Karpas-422 (cell line): Measurements from ENCODE around the gene NARF. TPM values are rescaled to one million over a fixed set of nuclear protein-coding genes. Genes with fewer than 3 reads are reported as not detected.
A peak's percentile ranks its signal among the peaks of the same experiment; 100 is the strongest.

ENCODE experiments used
- DNase-seq: peaks from one replicate; pipeline ENCODE4 v3.0.0-alpha.2; 2015
- H2AFZ ChIP-seq: fragments of 200-600 bp; sonication (generic); 2 replicates; pipeline ENCODE4 v1.6.1; 2014; ENCODE audit warnings: antibody characterized with exemption, low read length, mixed read lengths
- H3K27ac ChIP-seq: fragments of 200-600 bp; sonication (generic); 2 replicates; pipeline ENCODE4 v1.5.1; 2014; ENCODE audit warnings: mild to moderate bottlenecking, low read length, moderate library complexity
- H3K27me3 ChIP-seq: fragments of 200-600 bp; sonication (generic); 2 replicates; pipeline ENCODE4 v1.6.1; 2014; ENCODE audit warnings: low read length, mixed read lengths
- H3K36me3 ChIP-seq: fragments of 200-600 bp; sonication (generic); 2 replicates; pipeline ENCODE4 v1.6.1; 2014; ENCODE audit warnings: low read length, mixed read lengths; ENCODE audit not compliant: insufficient read depth
- H3K4me1 ChIP-seq: fragments of 200-600 bp; sonication (generic); 2 replicates; pipeline ENCODE4 v1.6.1; 2014; ENCODE audit warnings: mild to moderate bottlenecking, low read length, mixed read lengths
- H3K4me2 ChIP-seq: fragments of 200-600 bp; sonication (generic); 2 replicates; pipeline ENCODE4 v1.6.1; 2014; ENCODE audit warnings: low read length, low read depth, mild to moderate bottlenecking; ENCODE audit not compliant: poor library complexity, severe bottlenecking
- H3K4me3 ChIP-seq: fragments of 200-600 bp; sonication (generic); 2 replicates; pipeline ENCODE4 v1.5.1; 2014; ENCODE audit warnings: mild to moderate bottlenecking, antibody characterized with exemption, low read length, mixed read lengths
- H3K79me2 ChIP-seq: fragments of 200-600 bp; sonication (generic); 2 replicates; pipeline ENCODE4 v1.6.1; 2014; ENCODE audit warnings: mild to moderate bottlenecking, low read length, mixed read lengths
- H3K9ac ChIP-seq: fragments of 200-600 bp; sonication (generic); 2 replicates; pipeline ENCODE4 v1.6.0; 2014; ENCODE audit warnings: low read length
- H3K9me2 ChIP-seq: fragments of 200-600 bp; sonication (generic), shearing (Covaris generic); replicated peaks from 2 replicates; pipeline ENCODE4 v1.6.0; 2014; ENCODE audit warnings: mild to moderate bottlenecking, low read length, moderate library complexity; ENCODE audit not compliant: insufficient read depth
- H3K9me3 ChIP-seq: fragments of 300-700, 200-600 bp; sonication (generic); 2 replicates; pipeline ENCODE4 v1.6.1; 2014; ENCODE audit warnings: low read length, mixed read lengths
- H4K20me1 ChIP-seq: fragments of 200-600 bp; sonication (generic); 2 replicates; pipeline ENCODE4 v1.6.1; 2014; ENCODE audit warnings: mild to moderate bottlenecking, antibody characterized with exemption, low read length, low read depth; ENCODE audit not compliant: insufficient read depth
- total RNA-seq: library from RNA; depleted of rRNA; stranded (reverse); fragments of >200 nt; shearing (Covaris generic); gene quantifications from 2 replicates; pipeline ENCODE4 v1.2.3, GENCODE V29; 2014; ENCODE audit warnings: low replicate concordance

NARF gene
- total RNA-seq, 1 experiment from 2014 or later: 43.3 TPM

DNA sequence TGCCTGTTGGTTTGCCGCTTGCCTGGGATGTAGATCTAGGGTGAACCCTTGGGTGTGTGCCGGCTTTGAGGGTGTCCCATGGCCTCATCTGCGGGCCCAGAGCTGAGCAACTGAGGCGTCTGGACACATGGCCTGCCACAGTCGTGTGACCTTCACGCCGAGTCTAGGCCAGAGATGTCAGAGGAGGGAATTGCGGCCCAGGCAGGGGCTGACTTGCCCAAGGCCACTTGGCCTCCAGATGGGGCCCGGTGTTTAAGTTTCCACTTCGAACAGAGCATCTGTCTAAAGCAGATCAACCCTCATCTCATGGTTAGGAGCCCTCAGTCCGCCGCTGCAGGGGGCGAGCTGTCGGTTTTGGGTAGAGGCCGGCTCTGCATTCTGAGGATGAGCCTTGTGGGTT lies 33.0 kb downstream of the NARF start:
- Histone ChIP-seq H3K79me2 (no peaks in the 10 kb centered on the region), H3K9me2 (no peaks in the 10 kb centered on the region), H3K9ac (no peak overlapping the region), H3K4me2 (no peak overlapping the region), H3K36me3 (no peaks in the 10 kb centered on the region), H3K4me3 (no peak overlapping the region), H2AFZ (no peak overlapping the region), H3K27ac (no peak overlapping the region), H3K4me1 (peaks cover 8% of the 10 kb centered on the region), H3K27me3 (no peaks in the 10 kb centered on the region), H3K9me3 (no peaks in the 10 kb centered on the region), H4K20me1 (no peaks in the 10 kb centered on the region; the same call in 1 of the 2 replicates)
- no peak for DNase-seq

DNA sequence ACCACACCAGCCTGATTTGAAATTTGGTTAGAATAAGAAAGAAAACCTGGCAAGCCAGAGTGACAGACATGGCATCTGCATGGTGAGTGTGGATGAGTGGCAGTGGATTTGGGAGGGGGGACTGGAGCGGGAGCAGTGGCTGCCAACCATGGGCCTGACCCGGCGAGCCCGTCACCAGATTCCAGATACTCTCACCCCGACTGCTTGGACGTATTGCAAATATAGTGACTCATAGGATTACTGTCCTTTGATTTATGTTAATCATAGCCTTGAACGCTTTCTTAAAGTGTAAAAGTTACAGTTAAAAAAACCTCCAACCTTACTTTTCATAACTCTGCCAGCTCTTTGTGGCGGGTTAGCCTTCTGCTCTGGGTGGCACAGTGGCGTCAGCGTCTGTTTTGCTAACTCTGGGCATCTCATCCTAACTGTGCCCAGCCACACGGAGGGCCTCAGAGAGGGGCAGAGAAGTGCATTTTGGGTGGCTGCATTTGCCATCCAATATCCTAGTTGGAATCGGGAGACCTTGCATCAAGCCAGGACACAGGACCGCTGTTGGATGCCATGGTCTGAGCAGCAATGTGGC lies 34.2 kb downstream of the NARF start:
- DNase-seq: no peak
- Histone ChIP-seq H3K79me2 (no peaks in the 10 kb centered on the region), H3K4me2 (no peak overlapping the region)

DNA sequence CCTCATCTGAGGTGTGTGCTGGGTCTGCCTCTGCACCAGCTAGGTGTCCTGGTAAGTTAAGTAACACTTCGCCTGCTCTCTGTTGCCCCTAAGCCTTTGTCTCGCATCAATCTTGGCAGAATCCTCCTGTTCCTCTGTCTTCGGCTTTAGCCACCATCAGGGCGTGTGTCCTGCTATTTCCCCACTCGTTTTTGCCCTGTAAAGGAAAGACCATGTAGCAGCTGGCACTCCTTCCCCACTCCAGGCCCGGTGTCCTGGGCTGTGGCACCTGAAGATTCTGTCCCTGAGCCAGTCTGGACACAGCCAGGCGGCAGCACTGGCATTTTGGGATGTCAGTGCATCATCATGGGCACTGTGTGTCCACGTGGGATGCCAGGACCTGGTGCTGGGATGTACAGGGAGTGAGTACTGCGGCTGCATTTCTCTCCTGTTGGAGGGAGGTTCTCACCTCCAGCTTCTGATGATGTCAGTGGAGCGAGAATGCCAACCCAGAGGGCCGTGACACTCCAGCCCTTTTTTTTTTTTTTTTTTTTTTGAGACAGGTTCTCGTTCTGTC lies 34.8 kb downstream of the NARF start:
- Histone ChIP-seq H3K4me1 (peaks cover 21% of the 10 kb centered on the region), H3K4me2 (peak overlapping the region; percentile 8), H2AFZ (no peak overlapping the region), H3K79me2 (no peaks in the 10 kb centered on the region), H3K4me3 (no peak overlapping the region), H3K9me2 (no peaks in the 10 kb centered on the region), H3K36me3 (no peaks in the 10 kb centered on the region), H3K9ac (no peak overlapping the region), H4K20me1 (no peaks in the 10 kb centered on the region; the same call in 1 of the 2 replicates), H3K27me3 (no peaks in the 10 kb centered on the region), H3K9me3 (no peaks in the 10 kb centered on the region), H3K27ac (no peak overlapping the region)
- no peak for DNase-seq

More for the DNA sequence above, 34.2 kb downstream of the NARF start:
- no peak overlapping the region for H3K4me3 ChIP-seq
- no peak overlapping the region for H3K9ac ChIP-seq
- H4K20me1 ChIP-seq: no peaks in the 10 kb centered on the region; the same call in 1 of the 2 replicates
- no peaks in the 10 kb centered on the region for H3K9me3 ChIP-seq
- no peak overlapping the region for H2AFZ ChIP-seq
- H3K36me3 ChIP-seq: no peaks in the 10 kb centered on the region
- H3K27ac ChIP-seq: no peak overlapping the region
- no peaks in the 10 kb centered on the region for H3K9me2 ChIP-seq
- H3K4me1 ChIP-seq: peaks cover 17% of the 10 kb centered on the region
- H3K27me3 ChIP-seq: no peaks in the 10 kb centered on the region

DNA sequence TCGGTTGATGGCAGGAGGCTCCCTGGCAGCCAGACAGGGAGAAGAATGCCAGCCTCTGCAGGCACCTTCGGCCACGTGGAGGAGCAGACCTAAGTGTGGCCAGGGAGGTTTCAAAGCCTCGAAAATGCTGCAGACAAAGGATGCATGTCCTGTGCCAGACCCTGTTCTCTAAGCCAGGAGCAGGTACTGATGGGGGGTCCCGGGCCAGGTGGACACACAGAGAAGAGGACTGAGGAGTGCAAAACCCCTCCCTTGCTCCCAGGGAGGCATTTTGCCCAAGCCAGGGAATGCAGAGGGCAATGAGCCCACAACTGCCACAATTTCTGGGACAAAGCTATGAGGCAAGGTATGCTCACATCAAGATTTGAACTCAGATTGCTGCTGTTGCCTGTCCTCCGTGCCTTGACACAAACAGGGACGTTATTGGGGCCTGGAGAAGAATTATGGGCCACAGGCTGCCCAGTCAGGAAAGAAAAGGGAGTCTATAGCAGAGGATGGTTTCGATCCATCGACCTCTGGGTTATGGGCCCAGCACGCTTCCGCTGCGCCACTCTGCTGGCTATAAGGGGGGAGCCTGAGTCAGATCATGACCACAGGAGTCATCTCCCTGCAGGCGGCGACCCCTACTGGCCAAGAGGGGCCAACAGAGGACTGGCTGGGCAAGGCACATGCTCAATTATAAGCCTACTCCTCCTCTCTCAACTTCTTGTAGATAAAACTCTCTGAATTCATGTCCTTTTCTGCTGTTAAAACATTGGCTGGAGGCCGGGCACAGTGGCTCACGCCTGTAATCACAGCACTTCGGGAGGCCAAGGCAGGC lies 35.9 kb downstream of the NARF start:
- no peaks in the 10 kb centered on the region for H3K9me3 ChIP-seq
- DNase-seq: peak; percentile 95
- no peaks in the 10 kb centered on the region for H3K27me3 ChIP-seq
- H3K9ac ChIP-seq: peak overlapping the region; percentile 29
- no peaks in the 10 kb centered on the region; the same call in 1 of the 2 replicates for H4K20me1 ChIP-seq
- no peak overlapping the region for H3K27ac ChIP-seq
- no peaks in the 10 kb centered on the region for H3K79me2 ChIP-seq
- H3K4me1 ChIP-seq: peaks cover 21% of the 10 kb centered on the region
- peak overlapping the region; percentile 32; the same call in 1 of the 2 replicates for H3K4me3 ChIP-seq
- H3K4me2 ChIP-seq: peak overlapping the region; percentile 10
- H3K9me2 ChIP-seq: no peaks in the 10 kb centered on the region
- H2AFZ ChIP-seq: no peak overlapping the region
- no peaks in the 10 kb centered on the region for H3K36me3 ChIP-seq

DNA sequence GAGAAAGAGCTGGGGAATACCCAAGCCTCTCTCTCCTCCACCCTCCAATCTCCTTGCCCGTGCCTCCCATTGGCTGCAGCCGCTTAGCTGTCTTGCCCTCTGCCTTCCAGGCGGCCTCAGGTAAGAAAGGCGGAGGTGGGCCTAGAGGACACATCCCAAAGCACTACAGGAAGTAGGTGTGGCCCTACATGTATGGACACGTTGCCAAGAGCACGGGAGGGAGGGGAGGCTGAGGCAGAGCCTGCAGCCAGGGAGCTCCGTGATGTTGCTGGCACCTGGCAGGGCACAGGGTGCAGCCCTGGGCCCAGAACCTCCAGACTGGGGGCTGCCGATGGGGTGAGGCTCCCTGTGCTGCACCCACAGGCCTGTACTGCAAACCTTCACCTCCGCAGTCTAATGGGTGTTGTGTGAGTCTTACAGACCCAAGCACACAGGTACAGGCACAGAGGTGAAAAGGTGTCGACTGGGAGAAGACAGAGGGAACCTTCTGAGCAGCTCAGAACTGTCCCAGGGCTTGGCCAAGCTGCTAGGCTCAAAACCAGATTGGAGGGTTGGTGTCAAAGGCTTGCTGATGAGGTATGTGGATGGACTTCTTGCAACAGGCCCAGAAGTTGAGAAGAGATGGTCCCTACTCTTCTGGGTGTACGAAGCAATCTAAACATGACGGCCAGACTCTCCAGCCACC lies 37.4 kb downstream of the NARF start:
- Histone ChIP-seq H3K4me1 (peaks cover 21% of the 10 kb centered on the region), H3K27ac (no peak overlapping the region), H2AFZ (no peak overlapping the region), H3K4me2 (peak overlapping the region; percentile 87), H3K27me3 (no peaks in the 10 kb centered on the region), H3K9me2 (no peaks in the 10 kb centered on the region), H3K9me3 (no peaks in the 10 kb centered on the region), H3K9ac (no peak overlapping the region), H3K4me3 (no peak overlapping the region; the same call in 1 of the 2 replicates), H3K79me2 (no peaks in the 10 kb centered on the region), H3K36me3 (no peaks in the 10 kb centered on the region), H4K20me1 (no peaks in the 10 kb centered on the region; the same call in 1 of the 2 replicates)
- DNase-seq: no peak

DNA sequence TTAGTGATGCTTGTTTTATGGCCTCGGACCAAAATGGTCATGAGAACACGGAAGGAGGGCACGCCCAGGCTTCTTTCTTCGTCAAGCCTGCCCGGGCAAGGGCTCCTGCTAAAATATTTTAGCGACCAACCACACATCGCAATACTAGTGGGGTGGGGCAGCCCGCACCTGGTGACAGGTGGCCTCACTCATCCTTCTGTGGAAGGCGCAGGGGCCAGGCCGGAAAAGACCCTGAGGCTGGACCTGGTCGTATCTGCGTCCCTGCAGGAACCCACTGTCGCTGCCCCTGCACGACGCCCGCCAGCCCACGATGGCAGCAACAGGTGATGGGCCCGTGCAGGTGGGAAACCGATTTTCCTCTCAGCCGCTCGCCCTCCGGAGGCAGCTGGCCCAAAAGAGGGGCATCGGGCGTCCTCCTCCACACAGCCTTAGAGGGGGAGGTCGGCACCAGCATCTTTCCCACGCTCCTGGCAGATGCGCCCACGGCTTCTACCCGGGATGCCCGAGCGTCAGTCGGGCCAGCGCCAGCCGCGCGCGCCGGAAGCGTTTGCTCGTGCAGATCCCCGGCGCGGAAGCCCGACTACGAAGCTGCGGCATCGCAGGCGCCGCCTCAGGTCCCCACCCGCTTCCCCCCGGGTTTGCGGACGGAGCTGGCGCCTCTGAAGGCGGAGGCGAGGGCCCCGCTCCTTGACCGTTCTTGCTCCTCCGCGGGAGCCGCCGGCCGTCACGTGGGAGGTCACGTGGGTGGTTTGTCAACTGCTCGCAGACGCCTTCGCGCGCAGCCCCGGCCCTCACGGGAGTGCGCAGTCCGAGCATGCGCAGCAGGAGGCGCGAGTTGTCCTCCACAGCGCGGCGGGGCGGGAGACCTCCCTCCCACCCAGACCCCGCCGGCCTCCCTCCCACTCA lies 38.2 kb downstream of the NARF start:
- H3K4me3 ChIP-seq: peak overlapping the region; percentile 65

DNA sequence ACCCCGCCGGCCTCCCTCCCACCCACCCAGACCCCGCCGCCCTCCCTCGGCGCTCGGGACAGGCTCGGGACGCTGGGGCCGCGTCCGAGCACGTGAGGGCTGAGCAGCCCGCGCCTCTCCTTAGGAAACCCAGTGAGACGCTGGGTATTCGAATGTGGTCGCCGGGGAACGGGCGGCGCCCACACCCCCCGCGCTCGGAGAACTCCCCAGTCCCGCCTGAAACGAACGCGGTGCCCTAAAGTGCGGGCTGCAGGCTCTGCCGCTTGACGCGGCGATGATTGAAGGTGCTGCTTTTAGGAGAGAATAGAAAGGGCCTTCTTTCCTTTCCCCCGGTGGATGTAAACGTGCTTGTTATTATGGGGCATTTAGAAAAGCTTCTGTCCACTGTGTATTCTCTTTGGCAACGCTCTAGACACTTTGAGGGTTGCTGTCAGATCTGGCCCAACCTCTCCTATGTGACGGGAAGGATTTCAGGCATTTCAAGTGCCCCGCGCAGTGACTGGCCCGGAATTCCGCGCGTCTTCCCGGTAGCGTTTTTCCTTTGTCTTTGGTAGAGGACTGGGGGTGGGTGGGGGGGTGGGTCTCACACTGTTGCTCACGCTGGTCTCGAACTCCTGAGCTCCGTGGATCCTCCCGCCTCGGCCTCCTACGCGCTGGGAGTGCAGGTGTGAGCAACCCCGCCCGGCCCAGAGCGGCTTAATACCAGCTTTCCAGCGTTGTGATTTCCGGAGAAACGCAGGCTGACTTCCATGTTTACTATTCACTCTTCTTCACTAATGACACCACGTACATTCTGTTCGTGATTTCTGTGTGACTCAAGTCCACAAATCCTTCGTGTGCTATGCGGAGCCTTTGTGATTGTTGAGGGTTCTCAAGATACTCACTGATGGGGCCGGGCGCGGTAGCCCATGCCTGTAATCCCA lies 39.2 kb downstream of the NARF start:
- Histone ChIP-seq H3K9ac (peak overlapping the region; percentile 65), H3K4me1 (peaks cover 21% of the 10 kb centered on the region)

More for the DNA sequence above, 38.2 kb downstream of the NARF start:
- H3K9me2 ChIP-seq: no peaks in the 10 kb centered on the region
- peak overlapping the region; percentile 67 for H3K9ac ChIP-seq
- H3K27ac ChIP-seq: no peak overlapping the region
- DNase-seq: peak; percentile 96
- no peaks in the 10 kb centered on the region; the same call in 1 of the 2 replicates for H4K20me1 ChIP-seq
- H3K9me3 ChIP-seq: no peaks in the 10 kb centered on the region
- no peaks in the 10 kb centered on the region for H3K27me3 ChIP-seq
- H3K36me3 ChIP-seq: no peaks in the 10 kb centered on the region
- H3K79me2 ChIP-seq: no peaks in the 10 kb centered on the region
- peak overlapping the region; percentile 87 for H3K4me2 ChIP-seq
- peak overlapping the region; percentile 74 for H2AFZ ChIP-seq
- H3K4me1 ChIP-seq: peaks cover 21% of the 10 kb centered on the region

More for the DNA sequence above, 39.2 kb downstream of the NARF start:
- Histone ChIP-seq H3K27ac (no peak overlapping the region), H3K4me2 (peak overlapping the region; percentile 68), H2AFZ (peak overlapping the region; percentile 96), H4K20me1 (no peaks in the 10 kb centered on the region; the same call in 1 of the 2 replicates), H3K79me2 (no peaks in the 10 kb centered on the region), H3K9me3 (no peaks in the 10 kb centered on the region), H3K4me3 (peak overlapping the region; percentile 59), H3K9me2 (no peaks in the 10 kb centered on the region), H3K27me3 (no peaks in the 10 kb centered on the region), H3K36me3 (no peaks in the 10 kb centered on the region)
- peak; percentile 60 for DNase-seq
